ENCODE measurements around the gene LRRC49.

GRCh38 chr15:70912187-70912586, 19.6 kb downstream of the LRRC49 start:
- TF ChIP-seq RAD21 (IDR thresholded peaks at IDR 0.05; ENCODE audit: low read length) (no peak), CTCF (conservative IDR thresholded peaks at IDR 0.05; ENCODE audit: low read depth, low read length) (no peak), MXI1 (IDR thresholded peaks at IDR 0.05; ENCODE audit: borderline replicate concordance, low read depth, low read length) (no peak), POLR2A (IDR thresholded peaks at IDR 0.05; ENCODE audit: low read depth, low read length) (no peak), FOS (IDR thresholded peaks at IDR 0.05; ENCODE audit: low read depth, low read length) (0 out of 2 replicates have a peak, but pooled peaks have one; percentile 27), RFX5 (IDR thresholded peaks at IDR 0.05; ENCODE audit: low read depth, low read length) (no peak), NFE2L2 (IDR thresholded peaks at IDR 0.05; ENCODE audit: low read depth, low read length) (peak; percentile 28; the same call in 1 of the 2 replicates), SMC3 (IDR thresholded peaks at IDR 0.05; ENCODE audit: low read depth, low read length) (no peak), RCOR1 (IDR thresholded peaks at IDR 0.05; ENCODE audit: insufficient replicate concordance, low read length) (no peak), USF2 (IDR thresholded peaks at IDR 0.05; ENCODE audit: low read depth, low read length) (no peak), MAZ (IDR thresholded peaks at IDR 0.05; ENCODE audit: borderline replicate concordance, low read depth, low read length) (no peak), CEBPB (IDR thresholded peaks at IDR 0.05; ENCODE audit: low read depth, low read length) (no peak), ELK1 (IDR thresholded peaks at IDR 0.05; ENCODE audit: borderline replicate concordance, low read depth, low read length) (no peak)

All from IMR-90 (cell line).